ENCODE measurements around the gene CTDSPL2.
A peak's percentile ranks its signal among the peaks of the same experiment; 100 is the strongest.
"Not testable (repeated sequence)": the region's sequence is repeated elsewhere in the genome, so short reads cannot be mapped to it uniquely, and the experiment has no call there.

The CTDSPL2 gene
- 91.1 to 96.3 reads per million in 2 donors for total RNA-seq

DNA sequence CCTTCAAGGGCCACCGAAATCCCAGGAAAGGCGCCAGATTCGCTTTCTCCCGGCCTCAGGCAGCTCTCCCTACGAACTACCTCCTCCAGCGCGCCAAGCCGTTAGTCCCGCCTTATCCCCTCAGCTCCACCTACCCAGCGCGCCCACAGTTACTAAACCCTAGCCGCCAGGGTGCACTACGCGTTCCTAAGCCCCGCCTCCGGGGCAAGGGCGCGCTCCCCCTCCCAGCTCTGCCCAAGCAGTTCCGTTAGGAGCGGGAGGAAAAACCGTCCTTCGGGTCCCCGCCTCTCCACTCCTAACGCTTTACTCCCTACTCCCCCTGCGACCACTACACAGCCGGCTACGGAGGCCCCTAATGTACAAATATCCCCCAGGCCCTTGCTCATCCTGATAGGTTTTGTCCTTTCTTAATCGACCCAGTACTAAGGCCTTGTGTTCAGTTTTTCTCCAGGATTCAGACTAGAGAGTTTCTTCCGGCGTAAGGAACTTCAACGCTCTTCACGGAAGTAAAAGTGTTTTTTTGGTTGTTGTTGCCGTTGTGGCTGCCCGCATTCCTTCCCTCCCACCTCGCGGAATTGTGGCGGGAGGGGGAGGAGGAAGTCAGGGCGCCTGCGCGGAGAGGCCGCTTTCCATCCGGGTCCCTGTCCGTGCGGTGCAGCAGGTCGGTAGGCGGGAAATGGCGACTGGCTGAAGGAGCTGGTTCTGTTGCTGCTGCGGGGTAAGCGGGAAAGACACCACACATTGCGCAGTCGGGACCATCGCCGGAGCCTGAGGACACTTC is at the start of gene CTDSPL2:
CTDSPL2 (plus strand) TSS at position 655 of the 781 bp plus-strand sequence. CDS start 31,386 bp downstream, outside the sequence.
- peak; percentile 92 for DNase-seq

DNA sequence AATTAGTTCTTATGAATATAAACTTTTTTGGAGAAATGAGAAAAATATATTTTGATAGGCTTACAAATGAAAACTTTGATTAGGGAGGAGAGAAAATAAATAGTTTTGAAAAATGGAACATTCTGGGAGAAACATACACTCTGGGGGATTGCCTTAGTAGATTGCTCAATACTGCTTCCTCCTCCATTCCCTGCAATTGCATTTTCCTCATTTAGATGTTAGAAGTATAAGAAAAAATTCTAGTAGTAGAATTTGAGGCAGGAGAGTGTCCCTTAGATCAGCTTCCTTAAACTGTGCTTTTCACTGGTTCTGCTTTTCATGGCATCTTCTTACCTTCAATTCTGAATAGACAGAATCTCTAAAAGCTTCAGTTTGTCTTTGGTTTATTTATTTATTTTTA is 46.2 kb upstream of the CTDSPL2 start:
- DNase-seq: no peak

DNA sequence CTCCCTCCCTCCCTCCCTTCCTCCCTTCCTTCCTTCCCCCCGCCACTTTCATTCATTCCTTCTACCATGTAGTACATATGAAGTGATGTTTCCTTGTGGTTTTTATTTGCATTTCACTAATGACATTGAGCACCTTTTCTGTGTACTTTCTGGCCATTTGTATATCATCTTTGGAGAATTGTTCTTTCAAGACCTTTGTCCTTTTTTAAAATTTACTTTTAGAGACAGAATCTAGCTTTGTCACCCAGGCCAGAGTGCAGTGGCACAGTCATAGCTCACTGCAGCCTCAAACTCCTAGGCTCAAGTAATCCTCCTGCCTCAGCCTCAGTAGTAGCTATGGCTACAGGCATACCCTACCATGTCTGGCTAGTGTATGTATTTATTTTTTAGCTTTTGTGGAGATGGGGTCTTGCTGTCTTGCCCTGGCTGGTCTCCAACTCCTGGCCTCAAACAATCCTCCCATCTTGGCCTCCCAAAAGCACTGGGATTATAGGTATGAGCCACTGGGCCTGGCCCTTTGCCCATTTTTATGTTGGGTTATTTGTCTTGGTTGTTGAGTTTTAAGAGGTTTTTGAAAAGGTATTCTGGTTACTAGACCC is 42.0 kb upstream of the CTDSPL2 start:
- no peak for DNase-seq

DNA sequence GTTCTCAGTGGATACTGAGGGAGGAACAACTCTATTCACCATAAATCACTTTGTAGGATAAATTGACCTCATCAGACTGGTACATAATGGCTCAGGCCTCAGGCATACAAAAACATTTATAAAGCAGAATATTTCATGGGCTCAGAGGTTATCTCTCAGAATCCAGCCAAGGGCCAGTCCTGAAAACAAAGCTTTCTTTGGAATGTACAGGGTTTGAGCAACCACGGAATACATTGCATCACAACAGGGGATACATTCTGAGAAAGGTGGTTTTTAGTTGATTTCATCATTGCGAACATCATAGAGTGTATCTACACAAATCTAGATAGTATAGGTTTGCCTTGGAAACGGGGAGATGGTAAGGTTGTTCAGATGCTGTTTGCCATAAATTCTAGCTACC is 33.4 kb upstream of the CTDSPL2 start:
- no peak for DNase-seq

DNA sequence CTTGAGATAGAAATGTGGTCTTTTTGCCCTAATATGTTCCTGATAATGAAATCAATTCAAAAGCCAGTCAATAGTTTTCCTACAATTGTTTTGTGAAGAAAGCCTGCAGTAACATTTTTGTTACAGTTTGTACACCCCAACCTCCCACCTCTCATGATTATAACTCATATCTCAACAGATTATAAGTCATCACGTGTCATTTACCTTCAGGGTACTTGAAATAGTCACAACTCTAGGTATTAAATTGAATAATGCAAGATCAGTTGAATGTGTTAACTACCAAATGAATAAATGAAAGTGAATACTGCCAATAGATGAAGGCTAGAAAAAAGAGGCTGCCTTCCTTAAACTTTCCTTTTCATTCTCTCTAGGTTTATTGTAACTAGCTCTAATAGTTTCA is 32.9 kb upstream of the CTDSPL2 start:
- no peak for DNase-seq

DNA sequence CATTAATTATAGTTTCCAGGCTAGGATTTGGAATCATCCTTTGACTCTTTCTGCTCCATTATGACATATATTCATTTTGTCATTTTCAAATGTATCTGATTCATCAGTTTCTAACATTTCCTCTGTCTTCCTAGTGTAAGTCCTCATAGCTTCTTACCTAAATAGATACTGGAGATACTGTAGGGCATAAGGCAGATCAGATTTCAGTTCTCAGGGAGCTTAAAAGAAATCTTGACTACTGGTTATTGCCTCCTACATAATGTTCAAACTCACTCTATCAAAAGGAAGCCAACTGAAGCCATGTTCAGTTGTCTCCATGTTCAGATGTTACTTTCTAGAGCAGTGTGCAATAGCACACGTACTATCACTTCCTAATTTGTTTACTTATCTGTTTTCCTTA is 29.6 kb upstream of the CTDSPL2 start:
- DNase-seq: no peak

DNA sequence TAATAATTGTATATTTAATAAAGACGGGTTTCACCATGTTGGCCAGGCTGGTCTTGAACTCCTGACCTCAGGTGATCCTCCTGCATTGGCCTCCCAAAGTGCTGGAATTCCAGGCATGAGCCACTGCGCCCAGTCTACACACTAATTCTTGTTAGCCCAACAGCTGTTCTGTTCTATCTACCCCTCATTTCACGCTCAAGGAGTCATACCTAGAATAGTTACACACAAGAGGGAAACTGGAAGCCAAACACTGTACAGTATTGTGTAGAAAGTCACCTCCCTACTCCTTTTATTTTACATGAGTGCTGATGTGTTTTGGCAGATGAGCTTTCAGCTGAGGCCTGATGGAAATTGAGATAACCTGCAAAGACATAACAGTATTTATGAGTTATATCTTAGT is 13.4 kb upstream of the CTDSPL2 start:
- no peak for DNase-seq

DNA sequence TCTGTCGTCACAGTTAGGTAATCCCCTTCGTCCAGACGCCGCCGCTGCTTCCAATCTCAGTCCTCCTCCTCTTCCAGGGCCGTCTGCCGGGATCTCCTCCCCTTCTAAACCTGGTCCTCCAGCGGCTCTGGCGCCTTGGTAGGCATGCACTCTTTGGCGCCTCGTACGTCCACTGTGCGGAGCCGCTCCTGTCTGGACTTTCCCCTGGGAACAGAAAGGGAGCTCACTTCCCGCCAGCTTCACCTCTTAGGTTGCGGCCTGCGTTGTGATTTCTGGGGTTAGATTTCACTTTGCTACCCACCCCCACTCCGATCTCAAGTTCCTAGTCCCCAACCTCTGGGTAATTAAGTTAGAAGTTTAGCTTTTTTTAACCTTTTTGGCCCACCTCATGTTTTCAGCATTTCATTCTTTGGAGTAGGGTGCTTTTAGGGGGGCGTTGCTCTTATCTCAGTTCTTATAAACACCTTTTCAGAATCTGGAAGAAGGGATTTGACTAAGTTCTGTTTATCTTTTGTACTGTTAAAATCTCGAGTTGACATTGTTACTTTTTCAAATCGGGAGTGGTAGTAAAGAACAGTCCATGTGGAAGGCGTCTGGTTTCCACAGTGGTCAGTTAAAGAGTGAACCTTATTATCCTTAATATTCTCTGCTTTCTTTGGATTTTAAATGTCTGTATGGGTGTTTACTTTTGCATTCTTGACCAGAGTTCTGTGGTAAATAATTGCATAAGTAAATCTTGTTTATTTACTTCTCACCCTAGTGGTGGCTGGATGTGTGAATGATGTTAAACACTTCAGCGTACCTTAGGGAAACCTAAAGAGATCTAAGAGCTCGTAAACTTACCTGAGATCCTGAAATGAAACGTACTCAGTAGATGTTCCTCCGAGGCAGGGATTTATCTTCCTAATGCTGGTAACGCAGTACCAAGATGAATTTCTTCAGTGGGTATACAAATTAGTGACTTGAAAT is 611 bp downstream of the CTDSPL2 start:
- DNase-seq: no peak

DNA sequence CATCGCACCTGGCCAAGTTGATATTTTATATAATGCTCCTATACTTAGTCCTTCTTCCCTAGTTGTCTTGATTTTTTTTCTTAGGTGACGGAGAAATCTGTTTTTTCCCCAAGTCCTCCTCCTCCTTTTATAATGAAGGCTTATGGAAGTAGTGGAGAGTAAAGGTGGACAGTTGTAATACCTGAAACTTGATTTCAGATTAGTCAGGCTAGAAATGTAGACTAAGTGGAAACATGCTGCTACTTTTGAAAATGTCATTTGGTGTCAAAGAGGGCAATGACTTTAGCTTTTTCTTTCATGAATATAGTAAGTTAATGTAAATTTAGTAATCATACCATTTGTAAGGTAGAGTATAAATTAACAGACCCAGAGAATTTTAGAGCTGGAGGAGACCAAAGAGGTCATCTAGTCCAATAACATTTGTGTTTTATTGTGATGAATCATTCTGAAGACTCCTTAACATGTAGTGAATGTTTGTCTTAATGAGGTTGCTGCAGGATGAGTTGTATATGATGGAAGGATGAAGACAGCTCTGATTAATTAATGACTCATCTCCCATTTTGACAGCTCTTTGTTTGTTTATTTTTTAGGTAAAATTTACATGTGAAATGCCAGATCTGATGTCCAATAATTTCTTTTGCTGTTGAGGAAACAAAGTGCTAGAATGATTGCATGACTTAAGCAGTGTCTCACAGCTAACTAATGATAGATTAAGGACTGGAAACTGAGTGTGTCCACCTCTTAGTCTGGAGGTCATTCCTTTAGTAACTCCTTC is 8.7 kb downstream of the CTDSPL2 start:
- DNase-seq: no peak

DNA sequence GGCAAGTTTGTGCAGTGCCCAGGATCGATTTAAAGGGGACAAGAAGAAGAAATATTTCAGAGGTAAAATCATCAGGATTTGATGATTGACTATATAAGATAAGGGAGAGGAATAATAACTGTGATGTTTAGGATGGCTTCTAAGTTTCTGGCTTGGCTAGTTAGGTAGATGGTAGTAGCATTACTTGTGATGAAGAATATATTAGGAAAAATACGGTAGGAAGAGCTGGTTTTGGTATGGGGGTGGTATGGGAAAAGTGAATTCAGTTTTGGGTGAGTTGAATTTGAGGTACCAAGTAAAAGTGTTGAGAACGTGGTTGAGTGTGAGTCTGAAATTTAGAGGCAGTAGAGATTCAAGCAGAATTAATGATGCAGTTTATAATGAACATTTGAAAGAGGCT is 11.0 kb downstream of the CTDSPL2 start:
- DNase-seq: no peak

DNA sequence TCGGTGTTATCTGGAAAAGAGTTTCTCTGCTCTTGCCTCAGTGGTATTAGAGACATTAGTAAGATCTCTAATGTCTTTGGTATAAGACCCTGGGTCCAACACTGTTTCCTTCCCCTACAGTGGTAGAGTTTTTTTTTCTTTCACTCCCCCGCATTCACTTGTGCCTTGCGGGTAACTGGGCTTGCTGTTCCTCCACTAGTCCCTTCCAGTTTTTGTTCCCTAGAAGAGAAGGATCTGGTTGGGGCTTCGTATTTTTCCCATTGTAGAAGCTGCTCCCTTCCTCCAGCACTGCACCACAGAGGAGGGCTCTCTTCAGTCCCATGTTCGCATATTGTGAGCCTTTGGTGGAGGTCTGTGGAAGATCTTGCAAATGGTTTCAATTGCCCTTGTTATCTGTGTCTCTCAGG is 13.7 kb downstream of the CTDSPL2 start:
- no peak for DNase-seq

DNA sequence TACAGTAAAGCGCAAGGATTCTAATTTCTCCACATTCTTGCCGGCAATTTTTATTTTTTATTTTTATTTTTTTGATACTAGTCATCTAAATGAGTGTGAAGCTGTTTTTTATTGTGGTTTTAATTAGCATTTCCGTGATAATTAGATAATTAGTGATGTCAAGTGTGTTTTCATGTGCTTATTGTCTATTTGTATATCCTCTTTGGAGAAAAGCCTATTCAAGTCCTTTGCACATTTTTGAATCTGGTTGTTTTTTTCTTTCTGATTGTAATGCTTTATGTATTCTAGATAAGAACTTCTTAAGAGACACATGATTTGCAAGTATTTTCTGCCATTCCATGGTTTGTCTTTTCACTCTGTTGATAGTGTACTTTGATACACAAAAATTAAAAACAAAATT is 16.1 kb downstream of the CTDSPL2 start:
- DNase-seq: no peak

DNA sequence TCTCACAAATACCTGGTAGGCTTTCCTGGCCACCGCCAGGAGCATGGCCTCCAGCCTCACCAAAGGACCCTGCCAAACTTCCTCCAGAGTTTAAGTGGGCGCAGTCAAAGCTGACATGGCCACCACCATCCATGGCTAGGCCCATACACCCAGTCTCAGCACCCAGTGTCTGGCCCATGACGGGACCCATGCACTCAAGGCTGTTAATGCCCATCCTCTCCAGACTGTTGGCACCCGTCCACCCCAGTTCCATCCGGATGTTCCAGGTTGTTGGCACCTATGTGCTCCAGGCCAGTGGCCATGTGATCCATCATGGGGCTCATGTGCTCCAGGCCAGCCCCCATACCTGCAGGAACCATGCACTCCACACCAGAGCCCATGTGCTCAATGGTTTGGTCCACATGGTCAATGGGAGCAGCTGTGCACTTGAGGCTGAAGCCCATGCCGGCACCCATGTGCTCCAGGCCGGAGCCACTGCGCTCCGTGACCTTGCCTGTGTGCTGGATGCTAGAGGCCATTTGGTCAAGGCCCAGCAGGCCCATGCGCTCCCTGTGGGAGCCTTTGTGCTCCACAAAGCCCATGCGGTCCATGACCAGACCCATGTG is 20.4 kb downstream of the CTDSPL2 start:
- no peak for DNase-seq

DNA sequence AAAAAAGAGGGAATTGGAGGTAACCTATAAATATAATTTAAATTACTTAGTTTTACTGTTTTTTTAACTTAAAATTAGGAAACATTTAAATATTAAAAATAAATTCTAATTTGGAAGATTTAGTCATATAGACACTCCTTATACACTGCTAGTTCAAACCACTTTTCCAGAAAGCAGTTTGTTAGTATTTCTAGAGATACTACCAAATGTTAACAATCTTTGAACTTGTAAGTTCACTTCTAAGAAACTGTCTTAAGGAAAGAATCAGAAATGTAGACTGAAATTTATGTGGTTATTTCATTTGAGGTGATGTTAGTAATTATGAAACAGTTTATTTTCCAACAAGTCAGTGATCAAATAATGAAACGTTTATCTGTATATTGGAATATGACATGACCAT is 22.7 kb downstream of the CTDSPL2 start:
- no peak for DNase-seq

DNA sequence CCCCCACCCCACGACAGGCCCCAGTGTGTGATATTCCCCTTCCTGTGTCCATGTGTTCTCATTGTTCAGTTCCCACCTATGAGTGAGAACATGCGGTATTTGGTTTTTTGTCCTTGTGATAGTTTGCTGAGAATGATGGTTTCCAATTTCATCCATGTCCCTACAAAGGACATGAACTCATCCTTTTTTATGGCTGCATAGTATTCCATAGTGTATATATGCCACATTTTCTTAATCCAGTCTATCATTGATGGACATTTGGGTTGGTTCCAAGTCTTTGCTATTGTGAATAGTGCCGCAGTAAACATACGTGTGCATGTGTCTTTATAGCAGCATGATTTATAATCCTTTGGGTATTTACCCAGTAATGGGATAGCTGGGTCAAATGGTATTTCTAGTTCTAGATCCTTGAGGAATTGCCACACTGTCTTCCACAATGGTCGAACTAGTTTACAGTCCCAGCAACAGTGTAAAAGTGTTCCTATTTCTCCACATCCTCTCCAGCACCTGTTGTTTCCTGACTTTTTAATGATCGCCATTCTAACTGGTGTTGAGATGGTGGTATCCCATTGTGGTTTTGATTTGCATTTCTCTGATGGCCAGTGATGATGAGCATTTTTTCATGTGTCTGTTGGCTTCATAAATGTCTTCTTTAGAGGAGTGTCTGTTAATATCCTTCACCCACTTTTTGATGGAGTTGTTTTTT is 26.3 kb downstream of the CTDSPL2 start:
- not testable (repeated sequence) for DNase-seq

DNA sequence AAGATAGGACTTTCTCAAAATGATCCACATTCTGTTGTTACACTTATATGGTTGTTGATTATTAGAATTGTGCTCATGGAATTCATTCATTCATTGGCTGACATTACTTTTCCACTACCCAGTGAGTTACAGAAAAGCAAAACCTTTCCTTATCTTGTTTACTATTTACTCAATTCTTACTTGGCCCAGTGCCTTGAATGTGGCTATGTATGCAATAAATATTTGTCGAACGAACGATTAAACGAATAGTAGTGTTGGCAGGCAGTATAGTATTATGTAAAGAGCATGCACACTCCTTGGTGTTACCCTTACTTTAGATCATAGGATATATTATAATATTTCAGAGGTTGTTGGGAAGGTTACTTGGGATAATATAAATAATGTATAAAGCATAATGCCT is 31.0 kb downstream of the CTDSPL2 start:
- no peak for DNase-seq

DNA sequence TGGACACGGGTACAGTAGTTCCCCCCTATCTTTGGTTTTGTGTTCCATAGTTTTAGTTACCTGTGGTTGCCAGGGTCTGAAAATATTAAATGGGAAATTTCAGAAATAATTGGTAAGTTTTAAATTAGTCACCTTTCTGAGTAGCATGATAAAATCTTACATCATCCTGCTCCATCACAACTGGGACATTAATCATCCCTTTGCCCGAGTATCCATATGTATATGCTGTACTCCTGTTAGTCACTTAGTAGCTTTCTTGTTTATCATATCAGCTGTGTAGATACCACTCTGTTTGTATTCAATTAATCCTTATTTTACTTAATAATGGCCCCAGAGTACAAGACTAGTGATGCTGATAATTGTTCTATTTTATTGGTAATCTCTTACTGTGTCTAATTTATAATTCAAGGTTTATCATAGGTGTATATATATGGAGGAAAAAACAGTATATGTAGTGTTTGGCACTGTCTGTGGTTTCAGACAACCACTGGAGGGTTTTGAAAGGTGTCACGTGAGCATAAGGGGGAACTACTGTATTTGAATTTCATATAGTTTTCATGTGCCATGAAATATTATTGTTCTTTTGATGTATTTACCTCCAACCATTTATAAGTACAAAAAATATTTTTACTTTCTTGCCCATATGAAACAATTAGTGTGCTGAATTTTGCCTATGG is 41.4 kb downstream of the CTDSPL2 start:
- DNase-seq: no peak

DNA sequence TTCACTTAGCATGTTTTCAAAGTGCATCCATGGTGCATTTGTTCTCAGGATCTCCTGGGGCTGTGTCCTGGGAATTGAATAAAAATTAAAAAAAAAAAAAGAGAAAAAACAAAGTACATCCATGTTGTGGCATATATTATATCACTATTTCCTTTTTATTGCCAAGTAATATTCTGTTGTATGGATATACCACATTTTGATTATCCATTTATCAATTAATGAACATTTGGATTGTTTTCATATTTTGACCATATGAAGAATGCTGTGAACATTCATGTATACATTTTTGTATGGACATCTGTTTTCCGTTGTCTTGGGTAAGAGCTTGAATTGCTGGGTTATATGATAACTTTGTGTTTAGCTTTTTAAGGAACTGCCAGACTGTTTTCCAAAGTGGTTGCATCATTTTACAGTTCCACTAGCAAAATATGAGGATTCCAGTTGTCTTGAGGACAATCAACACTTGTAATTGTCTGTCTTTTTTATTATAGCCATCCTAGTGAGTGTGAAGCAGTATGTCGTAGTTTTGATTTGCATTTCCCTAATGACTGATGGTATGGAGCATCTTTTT is 44.5 kb downstream of the CTDSPL2 start:
- no peak for DNase-seq

DNA sequence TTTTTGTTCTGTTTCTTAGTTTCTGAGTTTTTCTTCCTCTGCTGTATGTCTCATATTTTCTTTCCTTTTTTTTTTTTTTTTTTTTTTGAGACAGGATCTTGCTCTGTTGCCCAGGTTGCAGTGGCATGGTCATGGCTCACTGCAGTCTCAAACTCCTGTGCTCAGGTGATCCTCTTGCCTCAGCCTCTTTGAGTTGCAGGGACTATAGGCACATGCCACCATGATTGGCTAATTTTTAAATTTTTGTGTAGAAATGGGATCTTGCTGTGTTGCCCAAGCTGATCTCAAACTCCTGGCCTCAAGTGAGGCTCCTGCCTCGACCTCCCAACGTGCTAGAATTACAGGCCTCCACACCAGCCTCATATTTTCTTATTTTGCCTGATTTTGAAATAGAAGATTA is 51.9 kb downstream of the CTDSPL2 start:
- DNase-seq: no peak

DNA sequence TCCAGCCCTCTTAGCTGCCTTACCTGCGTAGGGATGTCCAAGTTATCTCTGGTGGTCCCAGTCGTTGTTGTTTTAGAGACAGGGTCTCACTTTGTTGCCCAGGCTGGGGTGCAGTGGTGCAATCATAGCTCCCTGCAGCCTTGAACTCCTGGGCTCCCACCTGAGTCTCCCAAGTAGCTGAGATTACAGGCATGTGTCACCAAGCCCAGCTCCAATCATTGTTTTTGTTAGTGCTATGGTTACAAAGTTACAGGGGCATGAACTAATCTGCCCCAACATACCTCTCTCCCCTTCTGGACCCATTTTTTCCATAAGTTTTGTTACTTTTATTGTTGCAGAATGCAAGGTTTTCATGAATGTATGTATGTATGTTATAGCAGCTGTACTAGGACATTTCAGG is 54.7 kb downstream of the CTDSPL2 start:
- DNase-seq: no peak

DNA sequence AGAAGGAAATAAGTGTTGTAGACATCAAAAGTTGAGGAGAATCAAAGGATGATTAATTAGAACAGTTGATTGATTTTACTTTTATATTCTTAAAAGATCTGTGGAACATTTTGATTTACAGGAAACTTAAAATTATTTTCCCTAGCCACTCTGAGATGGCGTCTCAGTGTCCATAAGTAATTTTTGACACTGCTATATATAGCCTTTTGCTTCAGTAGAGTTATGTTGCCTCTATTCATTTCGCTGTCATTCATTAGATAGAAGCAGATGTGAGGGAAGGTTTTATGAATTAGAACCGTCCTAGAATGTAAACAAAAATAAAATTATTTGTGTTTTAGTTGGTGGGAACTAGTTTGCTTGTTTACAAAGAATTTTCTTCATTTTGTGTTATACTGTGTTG is 58.5 kb downstream of the CTDSPL2 start:
- no peak for DNase-seq
